Activated CD4-positive, alpha-beta T cell treated with anti-CD3 and anti-CD28 coated beads, Interleukin-2, amount 10 ng/mL, durations not matched to agents 24 days and 14 days (primary cell): ENCODE data around the gene NTF4. TPM values are rescaled to one million over a fixed set of nuclear protein-coding genes. Genes with fewer than 3 reads are reported as not detected.
A peak's percentile ranks its signal among the peaks of the same experiment; 100 is the strongest.

Experiments
- DNase-seq: peaks from one replicate; pipeline ENCODE4 v3.0.0; 2022
- H3K27ac Mint-ChIP-seq: one replicate; pipeline ENCODE4 v1.8.0; 2022; ENCODE audit warnings: mild to moderate bottlenecking, mixed read lengths
- H3K27me3 Mint-ChIP-seq: one replicate; pipeline ENCODE4 v1.8.0; 2022; ENCODE audit warnings: mixed read lengths
- H3K36me3 Mint-ChIP-seq: one replicate; pipeline ENCODE4 v1.8.0; 2022; ENCODE audit warnings: low read depth, mild to moderate bottlenecking, mixed read lengths
- H3K4me1 Mint-ChIP-seq: one replicate; pipeline ENCODE4 v1.8.0; 2021; ENCODE audit warnings: mixed read lengths
- H3K4me3 Mint-ChIP-seq: one replicate; pipeline ENCODE4 v1.8.0; 2022; ENCODE audit warnings: mild to moderate bottlenecking, moderate library complexity, mixed read lengths
- H3K9me3 Mint-ChIP-seq: one replicate; pipeline ENCODE4 v1.8.0; 2021; ENCODE audit warnings: mixed read lengths
- intact Hi-C: fragments of 100-400 bp; cut with micrococcal nuclease; formaldehyde crosslinking; loops from one replicate; pipeline ENCODE4 v1.15.1; 2023
- total RNA-seq: library from RNA; stranded (reverse); gene quantifications from 2 replicates; pipeline ENCODE4 v1.2.3, GENCODE V29; 2022

Gene NTF4
- total RNA-seq, 1 donor from 2014 or later: not detected

DNA sequence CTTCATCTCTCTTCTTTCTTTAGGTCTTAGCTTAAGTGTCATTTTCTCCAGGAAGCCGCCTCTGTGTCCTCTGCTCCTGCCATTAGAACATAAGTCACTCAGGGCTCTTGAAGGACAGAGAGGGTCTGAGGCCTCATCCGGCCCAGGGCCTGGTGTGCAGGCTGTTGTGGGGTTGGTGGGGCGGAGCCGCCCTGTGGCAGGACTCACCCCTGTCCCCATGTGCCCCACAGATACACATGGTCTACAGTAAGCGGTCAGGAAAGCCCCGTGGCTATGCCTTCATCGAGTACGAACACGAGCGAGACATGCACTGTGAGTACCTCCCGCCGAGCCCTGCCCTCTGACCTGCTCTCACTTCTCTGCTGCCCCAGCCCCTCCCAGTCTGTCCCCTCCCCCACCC is 36.5 kb upstream of the NTF4 start:
- Mint-ChIP-seq H3K9me3 (no peaks in the 10 kb centered on the region), H3K4me3 (no peak overlapping the region), H3K36me3 (peaks cover 60% of the 10 kb centered on the region), H3K27ac (no peak overlapping the region), H3K27me3 (no peaks in the 10 kb centered on the region), H3K4me1 (peaks cover 7% of the 10 kb centered on the region)
- intact Hi-C loops: no loop called here
- no peak for DNase-seq

- Mint-ChIP-seq H3K4me3 (no peak overlapping the region), H3K27ac (no peak overlapping the region), H3K27me3 (no peaks in the 10 kb centered on the region), H3K4me1 (peaks cover 6% of the 10 kb centered on the region), H3K9me3 (no peaks in the 10 kb centered on the region), H3K36me3 (peaks cover 60% of the 10 kb centered on the region)
- intact Hi-C loops: loop anchor here (2.0 kb wide), 1 partner anchor 100 kb away; no protein-coding TSS in a partner anchor
- no peak for DNase-seq
These were observed 34.2 kb upstream of the NTF4 start for GRCh38 chr19:49098795-49099194.

DNA sequence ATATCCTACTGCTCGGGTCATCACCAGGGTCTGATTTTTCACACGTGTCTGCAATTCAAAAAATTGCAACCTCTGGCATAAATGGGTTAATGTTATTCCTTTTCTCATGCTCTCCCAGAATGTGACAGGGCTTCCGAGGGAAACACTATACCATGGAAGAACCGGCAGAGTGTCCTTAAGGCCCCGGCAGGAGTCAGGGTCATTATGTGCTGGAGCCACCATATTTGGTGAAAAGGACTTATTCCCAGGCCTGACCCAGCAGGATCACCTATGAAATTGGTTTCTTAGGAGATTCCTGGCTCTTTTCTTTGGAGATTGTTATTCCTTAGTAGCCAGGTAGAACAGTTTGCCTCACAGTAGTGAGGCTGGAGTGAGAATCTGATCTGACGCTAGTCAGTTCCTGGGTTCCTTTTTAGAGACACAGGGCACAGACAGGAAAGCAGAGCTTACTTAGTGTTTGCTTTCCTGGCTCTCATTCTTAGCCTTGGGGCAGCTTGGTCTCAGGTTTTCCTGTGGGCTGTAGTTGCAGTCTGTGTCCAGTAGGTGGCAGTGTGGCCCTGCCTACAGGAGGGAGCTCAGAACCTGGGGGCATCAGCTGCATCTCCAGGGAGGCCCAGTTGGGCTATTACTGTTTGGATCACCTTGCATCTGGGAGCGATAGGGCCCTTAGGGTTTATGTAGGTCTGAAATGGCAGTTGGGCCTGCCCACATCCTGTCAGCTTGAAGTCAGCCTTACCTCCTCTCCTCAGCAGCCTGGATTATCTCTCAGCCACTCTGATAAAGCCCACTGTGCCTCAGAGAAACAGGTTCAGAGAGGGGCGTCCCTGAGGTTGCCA is 33.1 kb upstream of the NTF4 start:
- intact Hi-C loops: loop anchor here (1.0 to 2.0 kb wide), 2 partner anchors 48 to 101 kb away; no protein-coding TSS in a partner anchor
- H3K9me3 Mint-ChIP-seq: no peaks in the 10 kb centered on the region
- H3K4me3 Mint-ChIP-seq: no peak overlapping the region
- H3K27me3 Mint-ChIP-seq: no peaks in the 10 kb centered on the region
- H3K4me1 Mint-ChIP-seq: peaks cover 6% of the 10 kb centered on the region
- peak; percentile 93 for DNase-seq
- peaks cover 62% of the 10 kb centered on the region for H3K36me3 Mint-ChIP-seq
- peak overlapping the region; percentile 20 for H3K27ac Mint-ChIP-seq

GRCh38 chr19:49094505-49095482 is 30.2 kb upstream of the NTF4 start:
- H3K27ac Mint-ChIP-seq: peak overlapping the region; percentile 27
- H3K4me1 Mint-ChIP-seq: peaks cover 17% of the 10 kb centered on the region
- H3K9me3 Mint-ChIP-seq: no peaks in the 10 kb centered on the region
- no peaks in the 10 kb centered on the region for H3K27me3 Mint-ChIP-seq
- peaks cover 69% of the 10 kb centered on the region for H3K36me3 Mint-ChIP-seq
- intact Hi-C loops: no loop called here
- H3K4me3 Mint-ChIP-seq: no peak overlapping the region
- no peak for DNase-seq

- DNase-seq: no peak
- peaks cover 20% of the 10 kb centered on the region for H3K4me1 Mint-ChIP-seq
- no peak overlapping the region for H3K27ac Mint-ChIP-seq
- intact Hi-C loops: no loop called here
- H3K9me3 Mint-ChIP-seq: no peaks in the 10 kb centered on the region
- no peak overlapping the region for H3K4me3 Mint-ChIP-seq
- H3K36me3 Mint-ChIP-seq: peaks cover 63% of the 10 kb centered on the region
- no peaks in the 10 kb centered on the region for H3K27me3 Mint-ChIP-seq
These were observed 28.1 kb upstream of the NTF4 start for GRCh38 chr19:49092686-49093085.

- intact Hi-C loops: no loop called here
- H3K36me3 Mint-ChIP-seq: peaks cover 65% of the 10 kb centered on the region
- H3K4me1 Mint-ChIP-seq: peaks cover 23% of the 10 kb centered on the region
- H3K4me3 Mint-ChIP-seq: no peak overlapping the region
- peak overlapping the region; percentile 53 for H3K27ac Mint-ChIP-seq
- H3K9me3 Mint-ChIP-seq: no peaks in the 10 kb centered on the region
- no peak for DNase-seq
- no peaks in the 10 kb centered on the region for H3K27me3 Mint-ChIP-seq
These were observed 26.9 kb upstream of the NTF4 start for GRCh38 chr19:49091391-49092038.

DNA sequence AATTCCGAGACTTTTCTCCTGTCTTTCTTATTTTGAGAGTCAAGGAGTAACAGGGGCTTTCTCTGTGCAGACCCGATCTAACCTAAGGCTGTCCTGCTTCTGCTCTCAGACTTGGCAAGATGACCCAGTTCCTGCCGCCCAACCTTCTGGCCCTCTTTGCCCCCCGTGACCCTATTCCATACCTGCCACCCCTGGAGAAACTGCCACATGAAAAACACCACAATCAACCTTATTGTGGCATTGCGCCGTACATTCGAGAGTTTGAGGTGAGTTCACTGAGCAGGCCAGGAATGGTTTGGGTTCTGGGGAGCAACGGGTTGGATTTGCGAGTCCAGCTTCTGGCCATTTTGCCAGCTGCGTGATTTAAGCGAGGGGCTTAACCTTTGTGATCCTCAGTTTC is 21.7 kb upstream of the NTF4 start:
- Mint-ChIP-seq H3K27me3 (peaks cover 4% of the 10 kb centered on the region), H3K4me1 (peaks cover 30% of the 10 kb centered on the region), H3K4me3 (peak overlapping the region; percentile 98), H3K36me3 (peaks cover 39% of the 10 kb centered on the region), H3K27ac (peak overlapping the region; percentile 86), H3K9me3 (peaks cover 4% of the 10 kb centered on the region)
- intact Hi-C loops: no loop called here
- no peak for DNase-seq

GRCh38 chr19:49085868-49086232 is 21.2 kb upstream of the NTF4 start:
- Mint-ChIP-seq H3K27ac (peak overlapping the region; percentile 86), H3K4me1 (peaks cover 29% of the 10 kb centered on the region), H3K27me3 (peaks cover 4% of the 10 kb centered on the region), H3K36me3 (peaks cover 37% of the 10 kb centered on the region), H3K4me3 (peak overlapping the region; percentile 98), H3K9me3 (peaks cover 4% of the 10 kb centered on the region)
- intact Hi-C loops: loop anchor here (1.0 kb wide), 2 partner anchors 28 to 33 kb away; partner anchors contain the start of genes C19orf73, LIN7B and PPFIA3
- DNase-seq: no peak

- DNase-seq: peak; percentile 99
- intact Hi-C loops: loop anchor here (1.0 kb wide), 2 partner anchors 29 to 34 kb away; partner anchors contain the start of genes C19orf73, LIN7B and PPFIA3
- peaks cover 4% of the 10 kb centered on the region for H3K27me3 Mint-ChIP-seq
These were observed 20.6 kb upstream of the NTF4 start, which contains the start of gene SNRNP70 for GRCh38 chr19:49085020-49085867. SNRNP70 (plus strand) TSS chr19:49085451; CDS start chr19:49086415, 964 bp downstream.

GRCh38 chr19:49084206-49085019 is 19.8 kb upstream of the NTF4 start:
- no peak for DNase-seq
- Mint-ChIP-seq H3K4me3 (peak overlapping the region; percentile 98), H3K27me3 (peaks cover 4% of the 10 kb centered on the region), H3K36me3 (peaks cover 25% of the 10 kb centered on the region), H3K9me3 (peaks cover 4% of the 10 kb centered on the region), H3K4me1 (peaks cover 26% of the 10 kb centered on the region), H3K27ac (peak overlapping the region; percentile 86)
- intact Hi-C loops: loop anchor here (1.0 kb wide), 2 partner anchors 30 to 35 kb away; partner anchors contain the start of genes C19orf73, LIN7B and PPFIA3

More at GRCh38 chr19:49085020-49085867, 20.6 kb upstream of the NTF4 start, which contains the start of gene SNRNP70:
- Mint-ChIP-seq H3K36me3 (peaks cover 30% of the 10 kb centered on the region), H3K9me3 (peaks cover 4% of the 10 kb centered on the region), H3K4me1 (peaks cover 28% of the 10 kb centered on the region), H3K27ac (peak within 1 kb of the TSS; percentile 86), H3K4me3 (peak within 1 kb of the TSS; percentile 98)

DNA sequence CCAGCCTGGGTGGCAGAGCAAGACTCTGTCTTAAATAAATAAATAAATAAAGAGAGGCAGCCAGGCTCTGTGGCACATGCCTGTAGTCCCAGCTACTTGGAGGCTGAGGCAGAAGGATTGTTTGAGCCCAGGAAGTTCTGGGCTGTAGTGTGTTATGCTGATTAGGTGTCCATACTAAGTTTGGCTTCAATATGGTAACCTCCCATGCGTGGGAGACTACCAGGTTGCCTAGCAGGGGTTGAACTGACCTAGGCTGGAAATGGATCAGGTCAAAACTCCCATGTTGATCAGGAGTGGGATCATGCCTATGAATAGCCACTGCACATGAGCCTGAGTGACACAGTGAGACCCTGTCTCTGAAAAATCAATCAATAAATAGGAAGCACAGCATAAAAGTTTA is 16.7 kb upstream of the NTF4 start:
- intact Hi-C loops: no loop called here
- Mint-ChIP-seq H3K4me1 (peaks cover 13% of the 10 kb centered on the region), H3K4me3 (no peak overlapping the region)

GRCh38 chr19:49080392-49080791 is 15.8 kb upstream of the NTF4 start:
- H3K27ac Mint-ChIP-seq: no peak overlapping the region
- H3K27me3 Mint-ChIP-seq: peaks cover 4% of the 10 kb centered on the region
- no peaks in the 10 kb centered on the region for H3K36me3 Mint-ChIP-seq

More for the DNA sequence above, 16.7 kb upstream of the NTF4 start:
- DNase-seq: no peak
- Mint-ChIP-seq H3K36me3 (peaks cover 5% of the 10 kb centered on the region), H3K27ac (no peak overlapping the region), H3K9me3 (peaks cover 4% of the 10 kb centered on the region), H3K27me3 (peaks cover 4% of the 10 kb centered on the region)

More at GRCh38 chr19:49080392-49080791, 15.8 kb upstream of the NTF4 start:
- intact Hi-C loops: no loop called here
- peaks cover 9% of the 10 kb centered on the region for H3K4me1 Mint-ChIP-seq
- H3K4me3 Mint-ChIP-seq: no peak overlapping the region
- no peak for DNase-seq
- peaks cover 4% of the 10 kb centered on the region for H3K9me3 Mint-ChIP-seq
